Left renal cortex interstitium (tissue), 4 donors: ENCODE results near the gene ADORA2B. TPM values are rescaled to one million over a fixed set of nuclear protein-coding genes. Genes with fewer than 3 reads are reported as not detected.

Source experiments
- DNase-seq, 4 donors: peaks; one replicate each; pipeline ENCODE4 v3.0.0-alpha.2; 2013; ENCODE audit warnings: low read depth in 4 of 4, low spot score in 2 of 4, missing footprints in 1 of 4
- polyA plus RNA-seq, 4 donors: library from polyadenylated mRNA; unstranded; fragments of 120-200 nt; gene quantifications; one replicate each; pipeline ENCODE4 v1.2.1, GENCODE V29; 2013; ENCODE audit not compliant: insufficient read length in 4 of 4

The ADORA2B gene
- polyA plus RNA-seq, 4 donors: 1.1 to 7.5 (median 2.6) TPM

GRCh38 chr17:15952916-15953790 lies 8.2 kb downstream of the ADORA2B start:
- no peak for DNase-seq

GRCh38 chr17:15954222-15954621 lies 9.3 kb downstream of the ADORA2B start:
- DNase-seq: no peak

- no peak for DNase-seq
Observed at GRCh38 chr17:15955793-15956541, 11.0 kb downstream of the ADORA2B start.

GRCh38 chr17:15957206-15957605 lies 12.3 kb downstream of the ADORA2B start:
- no peak for DNase-seq

GRCh38 chr17:15957608-15958307 lies 12.8 kb downstream of the ADORA2B start:
- no peak for DNase-seq

GRCh38 chr17:15958484-15958854 lies 13.5 kb downstream of the ADORA2B start:
- DNase-seq: no peak

GRCh38 chr17:15963670-15964110 lies 18.8 kb downstream of the ADORA2B start:
- no peak for DNase-seq

GRCh38 chr17:15965528-15965927 lies 20.6 kb downstream of the ADORA2B start:
- no peak for DNase-seq

GRCh38 chr17:15966183-15966878 lies 21.4 kb downstream of the ADORA2B start:
- DNase-seq: peak in 2 of 4 donors; percentile 15 to 18

- DNase-seq: peak in 1 of 4 donors; percentile 4
Observed at GRCh38 chr17:15966879-15967248, 21.9 kb downstream of the ADORA2B start.

GRCh38 chr17:15967706-15968399 lies 22.9 kb downstream of the ADORA2B start:
- no peak for DNase-seq

GRCh38 chr17:15969463-15969862 lies 24.5 kb downstream of the ADORA2B start:
- no peak for DNase-seq

GRCh38 chr17:15970500-15970899 lies 25.6 kb downstream of the ADORA2B start:
- DNase-seq: no peak

GRCh38 chr17:15971098-15971678 lies 26.3 kb downstream of the ADORA2B start:
- DNase-seq: no peak

GRCh38 chr17:15971882-15972281 lies 27.0 kb downstream of the ADORA2B start:
- no peak for DNase-seq

- no peak for DNase-seq
Observed at GRCh38 chr17:15972497-15972951, 27.6 kb downstream of the ADORA2B start.

- no peak for DNase-seq
Observed at GRCh38 chr17:15973016-15973415, 28.1 kb downstream of the ADORA2B start.

- DNase-seq: no peak
Observed at GRCh38 chr17:15973834-15974233, 28.9 kb downstream of the ADORA2B start.

- no peak for DNase-seq
Observed at GRCh38 chr17:15977894-15978293, 33.0 kb downstream of the ADORA2B start.
